HepG2 (cell line): ENCODE results near the gene AQP5. TPM values are rescaled to one million over a fixed set of nuclear protein-coding genes. Genes with fewer than 3 reads are reported as not detected.

Experiments
- AGO2 ChIP-seq: fragments of 200-400 bp; formaldehyde crosslinking; optimal IDR thresholded peaks from 2 replicates; pipeline ENCODE3; 2017; ENCODE audit warnings: mild to moderate bottlenecking, low read depth, low read length, moderate library complexity
- BORCS8-MEF2B ChIP-seq: sonication (generic); formaldehyde crosslinking; IDR thresholded peaks from 2 replicates; pipeline ENCODE4 v1.8.0; 2022; ENCODE audit warnings: mild to moderate bottlenecking, missing genetic modification reagents
- ETV5 ChIP-seq: IDR thresholded peaks from 2 replicates; pipeline ENCODE4 v1.6.1; 2018; ENCODE audit warnings: missing biosample characterization, missing genetic modification reagents, inconsistent platforms, borderline replicate concordance
- NFRKB ChIP-seq: fragments of 450-650 bp; IDR thresholded peaks from 2 replicates; pipeline ENCODE4 v1.6.1; 2017
- PHF5A ChIP-seq: IDR thresholded peaks from one replicate; pipeline ENCODE4 v1.6.1; 2018; ENCODE audit warnings: low read depth, missing genetic modification reagents; ENCODE audit not compliant: unreplicated experiment
- THAP11 ChIP-seq: IDR thresholded peaks from 2 replicates; pipeline ENCODE4 v1.6.1; 2016; ENCODE audit warnings: missing biosample characterization, missing genetic modification reagents
- ZBTB8A ChIP-seq: sonication (generic); formaldehyde crosslinking; IDR thresholded peaks from 2 replicates; pipeline ENCODE4 v1.4.0; 2020; ENCODE audit warnings: mild to moderate bottlenecking, low read depth, missing genetic modification reagents, borderline replicate concordance
- ZNF282 ChIP-seq: fragments of 450-650 bp; IDR thresholded peaks from 2 replicates; pipeline ENCODE4 v1.6.1; 2018; ENCODE audit not compliant: partially characterized antibody
- polyA plus RNA-seq, 8 experiments: library from polyadenylated mRNA; depleted of rRNA in 3 of 8; stranded (reverse) in 7 of 8; unstranded in 1 of 8; fragments of >200 nt; fragmentation: Illumina TruSeq in 4 of 8; extraction: Trizol in 4 of 8; gene quantifications; 2 replicates each; pipeline versions ENCODE4 v1.2.1 to v1.2.3, GENCODE V29; 2011 to 2016; ENCODE audit warnings: low read depth in 4 of 8, missing spikeins in 1 of 8, mixed read lengths in 1 of 8; ENCODE audit not compliant: insufficient read depth in 1 of 8
- total RNA-seq, 5 experiments: library from RNA; depleted of rRNA; stranded (reverse); fragments of >200 nt; fragmentation: Illumina TruSeq; extraction: Trizol; gene quantifications; 2 replicates each; pipeline ENCODE4 v1.2.3, GENCODE V29; 2016; ENCODE audit warnings: low read depth in 1 of 5
- TF ChIP-seq, protein P1 (sequence below): sonication (generic); formaldehyde crosslinking; IDR thresholded peaks from 2 replicates; pipeline ENCODE4 v1.4.0; 2020; ENCODE audit warnings: missing genetic modification reagents
- TF ChIP-seq, protein P2 (sequence below): IDR thresholded peaks from 2 replicates; pipeline ENCODE4 v1.6.1; 2016; ENCODE audit warnings: low read depth, control low read depth
- TF ChIP-seq, protein P3 (sequence below): sonication (generic); formaldehyde crosslinking; IDR thresholded peaks from 2 replicates; pipeline ENCODE4 v1.5.1; 2020; ENCODE audit warnings: mild to moderate bottlenecking, moderate library complexity, missing genetic modification reagents
- TF ChIP-seq, protein P4 (sequence below): sonication (generic); formaldehyde crosslinking; IDR thresholded peaks from 2 replicates; pipeline ENCODE4 v1.4.0; 2020; ENCODE audit warnings: mild to moderate bottlenecking, low read depth, missing genetic modification reagents
- TF ChIP-seq, protein P5 (sequence below), 2 experiments: sonication (generic) in 1 of 2; formaldehyde crosslinking in 1 of 2; IDR thresholded peaks; 2 replicates each; pipeline versions ENCODE4 v1.4.0 to v1.6.1; 2018 to 2020; ENCODE audit warnings: missing genetic modification reagents in 2 of 2, borderline replicate concordance in 1 of 2, low read depth in 1 of 2, mild to moderate bottlenecking in 1 of 2, missing biosample characterization in 1 of 2
- TF ChIP-seq, protein P6 (sequence below): IDR thresholded peaks from 2 replicates; pipeline ENCODE4 v1.6.1; 2016; ENCODE audit warnings: mild to moderate bottlenecking
- TF ChIP-seq, protein P7 (sequence below): sonication (generic); formaldehyde crosslinking; IDR thresholded peaks from 2 replicates; pipeline ENCODE4 v1.4.0; 2020; ENCODE audit warnings: missing genetic modification reagents
- TF ChIP-seq, protein P8 (sequence below): sonication (generic); formaldehyde crosslinking; IDR thresholded peaks from 2 replicates; pipeline ENCODE4 v1.4.0; 2020; ENCODE audit warnings: missing genetic modification reagents

The AQP5 gene
- total and polyA plus RNA-seq, 2 of the 13 experiments (the other 11 are each of a cell fraction or from before 2014, with no cell fraction given), result not detected

DNA sequence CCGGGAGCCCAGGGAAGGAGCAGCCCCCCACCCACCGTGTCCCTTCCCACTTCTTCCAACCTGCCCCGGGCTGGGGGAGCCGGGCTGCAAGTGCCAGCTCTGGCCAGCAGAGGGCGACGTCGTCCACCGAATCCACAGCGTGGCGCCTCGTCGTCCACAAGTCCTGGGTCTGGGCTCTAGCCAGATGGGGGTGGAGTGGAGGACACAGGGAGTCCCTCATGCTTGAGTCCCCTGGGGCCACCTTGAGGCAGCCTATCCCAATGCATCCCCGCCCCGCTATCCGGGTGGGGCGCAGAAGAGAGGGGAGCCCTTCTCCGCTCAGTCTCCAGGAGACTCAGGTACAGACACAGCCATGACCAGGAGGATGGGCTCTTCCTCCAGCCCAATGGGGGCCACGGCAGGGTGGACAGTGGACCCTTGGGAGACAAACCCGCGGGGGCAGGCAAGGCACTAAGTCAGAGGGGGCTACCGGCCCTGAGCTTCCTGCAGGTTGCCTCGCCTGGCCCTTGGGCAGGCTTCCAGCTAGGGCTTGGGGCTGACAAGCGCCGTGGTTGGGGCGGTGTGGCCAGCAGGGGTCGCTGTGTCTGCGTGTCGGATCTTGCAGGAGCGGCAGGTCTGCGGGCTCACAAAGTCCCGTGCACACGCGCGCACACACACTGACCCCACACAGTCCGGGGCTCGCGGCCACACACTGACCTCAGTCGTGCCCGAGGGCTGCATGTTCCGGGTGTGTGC lies 5.5 kb downstream of the AQP5 start (continued):
- TF ChIP-seq, protein P1, sequence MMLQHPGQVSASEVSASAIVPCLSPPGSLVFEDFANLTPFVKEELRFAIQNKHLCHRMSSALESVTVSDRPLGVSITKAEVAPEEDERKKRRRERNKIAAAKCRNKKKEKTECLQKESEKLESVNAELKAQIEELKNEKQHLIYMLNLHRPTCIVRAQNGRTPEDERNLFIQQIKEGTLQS (CRISPR knock-in tag), result no peak; the same call in 1 of the 2 replicates
- TF ChIP-seq, protein P2, sequence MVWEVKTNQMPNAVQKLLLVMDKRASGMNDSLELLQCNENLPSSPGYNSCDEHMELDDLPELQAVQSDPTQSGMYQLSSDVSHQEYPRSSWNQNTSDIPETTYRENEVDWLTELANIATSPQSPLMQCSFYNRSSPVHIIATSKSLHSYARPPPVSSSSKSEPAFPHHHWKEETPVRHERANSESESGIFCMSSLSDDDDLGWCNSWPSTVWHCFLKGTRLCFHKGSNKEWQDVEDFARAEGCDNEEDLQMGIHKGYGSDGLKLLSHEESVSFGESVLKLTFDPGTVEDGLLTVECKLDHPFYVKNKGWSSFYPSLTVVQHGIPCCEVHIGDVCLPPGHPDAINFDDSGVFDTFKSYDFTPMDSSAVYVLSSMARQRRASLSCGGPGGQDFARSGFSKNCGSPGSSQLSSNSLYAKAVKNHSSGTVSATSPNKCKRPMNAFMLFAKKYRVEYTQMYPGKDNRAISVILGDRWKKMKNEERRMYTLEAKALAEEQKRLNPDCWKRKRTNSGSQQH (CRISPR knock-in tag), result 0 out of 2 replicates have a peak, but pooled peaks have one; percentile 30
- no peak for TF ChIP-seq ETV5 (CRISPR knock-in tag)
- TF ChIP-seq, protein P3, sequence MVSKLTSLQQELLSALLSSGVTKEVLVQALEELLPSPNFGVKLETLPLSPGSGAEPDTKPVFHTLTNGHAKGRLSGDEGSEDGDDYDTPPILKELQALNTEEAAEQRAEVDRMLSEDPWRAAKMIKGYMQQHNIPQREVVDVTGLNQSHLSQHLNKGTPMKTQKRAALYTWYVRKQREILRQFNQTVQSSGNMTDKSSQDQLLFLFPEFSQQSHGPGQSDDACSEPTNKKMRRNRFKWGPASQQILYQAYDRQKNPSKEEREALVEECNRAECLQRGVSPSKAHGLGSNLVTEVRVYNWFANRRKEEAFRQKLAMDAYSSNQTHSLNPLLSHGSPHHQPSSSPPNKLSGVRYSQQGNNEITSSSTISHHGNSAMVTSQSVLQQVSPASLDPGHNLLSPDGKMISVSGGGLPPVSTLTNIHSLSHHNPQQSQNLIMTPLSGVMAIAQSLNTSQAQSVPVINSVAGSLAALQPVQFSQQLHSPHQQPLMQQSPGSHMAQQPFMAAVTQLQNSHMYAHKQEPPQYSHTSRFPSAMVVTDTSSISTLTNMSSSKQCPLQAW (CRISPR knock-in tag), result peak; percentile 81
- TF ChIP-seq, protein P4, sequence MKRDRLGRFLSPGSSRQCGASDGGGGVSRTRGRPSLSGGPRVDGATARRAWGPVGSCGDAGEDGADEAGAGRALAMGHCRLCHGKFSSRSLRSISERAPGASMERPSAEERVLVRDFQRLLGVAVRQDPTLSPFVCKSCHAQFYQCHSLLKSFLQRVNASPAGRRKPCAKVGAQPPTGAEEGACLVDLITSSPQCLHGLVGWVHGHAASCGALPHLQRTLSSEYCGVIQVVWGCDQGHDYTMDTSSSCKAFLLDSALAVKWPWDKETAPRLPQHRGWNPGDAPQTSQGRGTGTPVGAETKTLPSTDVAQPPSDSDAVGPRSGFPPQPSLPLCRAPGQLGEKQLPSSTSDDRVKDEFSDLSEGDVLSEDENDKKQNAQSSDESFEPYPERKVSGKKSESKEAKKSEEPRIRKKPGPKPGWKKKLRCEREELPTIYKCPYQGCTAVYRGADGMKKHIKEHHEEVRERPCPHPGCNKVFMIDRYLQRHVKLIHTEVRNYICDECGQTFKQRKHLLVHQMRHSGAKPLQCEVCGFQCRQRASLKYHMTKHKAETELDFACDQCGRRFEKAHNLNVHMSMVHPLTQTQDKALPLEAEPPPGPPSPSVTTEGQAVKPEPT (CRISPR knock-in tag), result 0 out of 2 replicates have a peak, but pooled peaks have one; percentile 41
- TF ChIP-seq NFRKB, result no peak
- no peak for TF ChIP-seq THAP11 (CRISPR knock-in tag)
- TF ChIP-seq ZNF282, result no peak
- TF ChIP-seq BORCS8-MEF2B (CRISPR knock-in tag), result no peak
- TF ChIP-seq, protein P5, sequence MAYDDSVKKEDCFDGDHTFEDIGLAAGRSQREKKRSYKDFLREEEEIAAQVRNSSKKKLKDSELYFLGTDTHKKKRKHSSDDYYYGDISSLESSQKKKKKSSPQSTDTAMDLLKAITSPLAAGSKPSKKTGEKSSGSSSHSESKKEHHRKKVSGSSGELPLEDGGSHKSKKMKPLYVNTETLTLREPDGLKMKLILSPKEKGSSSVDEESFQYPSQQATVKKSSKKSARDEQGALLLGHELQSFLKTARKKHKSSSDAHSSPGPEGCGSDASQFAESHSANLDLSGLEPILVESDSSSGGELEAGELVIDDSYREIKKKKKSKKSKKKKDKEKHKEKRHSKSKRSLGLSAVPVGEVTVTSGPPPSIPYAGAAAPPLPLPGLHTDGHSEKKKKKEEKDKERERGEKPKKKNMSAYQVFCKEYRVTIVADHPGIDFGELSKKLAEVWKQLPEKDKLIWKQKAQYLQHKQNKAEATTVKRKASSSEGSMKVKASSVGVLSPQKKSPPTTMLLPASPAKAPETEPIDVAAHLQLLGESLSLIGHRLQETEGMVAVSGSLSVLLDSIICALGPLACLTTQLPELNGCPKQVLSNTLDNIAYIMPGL (CRISPR knock-in tag; IDR thresholded peaks at IDR 0.05; ENCODE audit: borderline replicate concordance in 1 of 2, low read depth in 1 of 2), result peak; percentile 77 to 96
- no peak for TF ChIP-seq AGO2
- TF ChIP-seq, protein P6, sequence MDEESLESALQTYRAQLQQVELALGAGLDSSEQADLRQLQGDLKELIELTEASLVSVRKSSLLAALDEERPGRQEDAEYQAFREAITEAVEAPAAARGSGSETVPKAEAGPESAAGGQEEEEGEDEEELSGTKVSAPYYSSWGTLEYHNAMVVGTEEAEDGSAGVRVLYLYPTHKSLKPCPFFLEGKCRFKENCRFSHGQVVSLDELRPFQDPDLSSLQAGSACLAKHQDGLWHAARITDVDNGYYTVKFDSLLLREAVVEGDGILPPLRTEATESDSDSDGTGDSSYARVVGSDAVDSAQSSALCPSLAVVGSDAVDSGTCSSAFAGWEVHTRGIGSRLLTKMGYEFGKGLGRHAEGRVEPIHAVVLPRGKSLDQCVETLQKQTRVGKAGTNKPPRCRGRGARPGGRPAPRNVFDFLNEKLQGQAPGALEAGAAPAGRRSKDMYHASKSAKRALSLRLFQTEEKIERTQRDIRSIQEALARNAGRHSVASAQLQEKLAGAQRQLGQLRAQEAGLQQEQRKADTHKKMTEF (CRISPR knock-in tag), result peak; percentile 65
- TF ChIP-seq, protein P7, sequence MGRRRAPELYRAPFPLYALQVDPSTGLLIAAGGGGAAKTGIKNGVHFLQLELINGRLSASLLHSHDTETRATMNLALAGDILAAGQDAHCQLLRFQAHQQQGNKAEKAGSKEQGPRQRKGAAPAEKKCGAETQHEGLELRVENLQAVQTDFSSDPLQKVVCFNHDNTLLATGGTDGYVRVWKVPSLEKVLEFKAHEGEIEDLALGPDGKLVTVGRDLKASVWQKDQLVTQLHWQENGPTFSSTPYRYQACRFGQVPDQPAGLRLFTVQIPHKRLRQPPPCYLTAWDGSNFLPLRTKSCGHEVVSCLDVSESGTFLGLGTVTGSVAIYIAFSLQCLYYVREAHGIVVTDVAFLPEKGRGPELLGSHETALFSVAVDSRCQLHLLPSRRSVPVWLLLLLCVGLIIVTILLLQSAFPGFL (CRISPR knock-in tag), result no peak
- no peak for TF ChIP-seq PHF5A (CRISPR knock-in tag)
- no peak for TF ChIP-seq ZBTB8A (CRISPR knock-in tag)
- TF ChIP-seq, protein P8, sequence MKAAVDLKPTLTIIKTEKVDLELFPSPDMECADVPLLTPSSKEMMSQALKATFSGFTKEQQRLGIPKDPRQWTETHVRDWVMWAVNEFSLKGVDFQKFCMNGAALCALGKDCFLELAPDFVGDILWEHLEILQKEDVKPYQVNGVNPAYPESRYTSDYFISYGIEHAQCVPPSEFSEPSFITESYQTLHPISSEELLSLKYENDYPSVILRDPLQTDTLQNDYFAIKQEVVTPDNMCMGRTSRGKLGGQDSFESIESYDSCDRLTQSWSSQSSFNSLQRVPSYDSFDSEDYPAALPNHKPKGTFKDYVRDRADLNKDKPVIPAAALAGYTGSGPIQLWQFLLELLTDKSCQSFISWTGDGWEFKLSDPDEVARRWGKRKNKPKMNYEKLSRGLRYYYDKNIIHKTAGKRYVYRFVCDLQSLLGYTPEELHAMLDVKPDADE (CRISPR knock-in tag), result peak; percentile 76; the same call in 1 of the 2 replicates
